CD8-positive, alpha-beta memory T cell (primary cell): ENCODE measurements around the gene HORMAD1. TPM values are rescaled to one million over a fixed set of nuclear protein-coding genes. Genes with fewer than 3 reads are reported as not detected.
A peak's percentile ranks its signal among the peaks of the same experiment; 100 is the strongest.
"Not testable (repeated sequence)": the region's sequence is repeated elsewhere in the genome, so short reads cannot be mapped to it uniquely, and the experiment has no call there.

Source experiments
- CTCF ChIA-PET: fragments of 350-600 bp; sonication (Branson Sonifier 250); formaldehyde crosslinking; loops from one replicate; lab custom pipeline; 2021; ENCODE audit warnings: antibody characterized with exemption; lab: Charles Lee
- POLR2A ChIA-PET: fragments of 350-600 bp; sonication (Branson Sonifier 250); formaldehyde crosslinking; loops from one replicate; lab custom pipeline; 2021; ENCODE audit warnings: antibody characterized with exemption; lab: Charles Lee
- DNase-seq, 5 donors: peaks; one replicate each; pipeline versions ENCODE4 v3.0.0 to v3.0.0-alpha.2; 2020 to 2022; ENCODE audit warnings: mixed read lengths in 1 of 5
- H3K27ac ChIP-seq: one replicate; pipeline ENCODE4 v1.7.0; 2013; ENCODE audit warnings: low read depth, mild to moderate bottlenecking, low read length, moderate library complexity
- H3K27me3 ChIP-seq: 2 replicates; pipeline ENCODE4 v1.7.0; 2013; ENCODE audit warnings: low read length, mild to moderate bottlenecking; ENCODE audit not compliant: insufficient read depth, poor library complexity, severe bottlenecking
- H3K36me3 ChIP-seq: 2 replicates; pipeline ENCODE4 v1.7.0; 2013; ENCODE audit warnings: mild to moderate bottlenecking, low read length, moderate library complexity; ENCODE audit not compliant: insufficient read depth
- H3K4me1 ChIP-seq: 2 replicates; pipeline ENCODE4 v1.7.0; 2013; ENCODE audit warnings: mild to moderate bottlenecking, low read length, moderate library complexity; ENCODE audit not compliant: insufficient read depth
- H3K4me3 ChIP-seq: 2 replicates; pipeline ENCODE4 v1.7.0; 2013; ENCODE audit warnings: mild to moderate bottlenecking, low read length
- H3K9me3 ChIP-seq: 2 replicates; pipeline ENCODE4 v1.7.0; 2013; ENCODE audit warnings: mild to moderate bottlenecking, low read length
- H3K27ac Mint-ChIP-seq, 8 donors: one replicate each; pipeline ENCODE4 v1.8.0; 2020 to 2021; ENCODE audit warnings: mixed read lengths in 8 of 8, mild to moderate bottlenecking in 6 of 8, inconsistent platforms in 3 of 8, moderate library complexity in 3 of 8
- H3K27me3 Mint-ChIP-seq, 2 donors: one replicate each; pipeline ENCODE4 v1.8.0; 2020 to 2021; ENCODE audit warnings: mixed read lengths in 2 of 2, mild to moderate bottlenecking in 1 of 2, moderate library complexity in 1 of 2
- H3K36me3 Mint-ChIP-seq, 3 donors: one replicate each; pipeline ENCODE4 v1.8.0; 2020 to 2021; ENCODE audit warnings: mixed read lengths in 3 of 3, inconsistent platforms in 1 of 3, mild to moderate bottlenecking in 1 of 3
- H3K4me1 Mint-ChIP-seq, 3 donors: one replicate each; pipeline ENCODE4 v1.8.0; 2020 to 2021; ENCODE audit warnings: mixed read lengths in 3 of 3, inconsistent platforms in 1 of 3, mild to moderate bottlenecking in 1 of 3
- H3K4me3 Mint-ChIP-seq, 7 donors: one replicate each; pipeline ENCODE4 v1.8.0; 2020 to 2021; ENCODE audit warnings: mixed read lengths in 7 of 7, mild to moderate bottlenecking in 6 of 7, moderate library complexity in 4 of 7, inconsistent platforms in 2 of 7
- H3K9me3 Mint-ChIP-seq, 5 donors: one replicate each; pipeline ENCODE4 v1.8.0; 2020 to 2022; ENCODE audit warnings: mixed read lengths in 5 of 5, mild to moderate bottlenecking in 3 of 5, moderate library complexity in 2 of 5, inconsistent platforms in 1 of 5
- polyA plus RNA-seq: library from polyadenylated mRNA; unstranded; fragments of 300-500 nt; fragmentation: Illumina TruSeq; gene quantifications from one replicate; pipeline ENCODE4 v1.2.3, GENCODE V29; 2021
- total RNA-seq, 2 experiments: library from RNA; stranded (reverse); gene quantifications; one replicate each; pipeline ENCODE4 v1.2.3, GENCODE V29; 2021

HORMAD1 gene
- total and polyA plus RNA-seq, 3 experiments from 2014 or later, result not detected

- H3K4me1 ChIP-seq, result no peaks in the 10 kb centered on the region
- H3K27ac Mint-ChIP-seq, result peak overlapping the region in 1 of 8 donors; percentile 32
- DNase-seq, result no peak
- no peaks in the 10 kb centered on the region for H3K4me1 Mint-ChIP-seq
- ChIA-PET CTCF (no interaction called here), POLR2A (no interaction called here)
- no peaks in the 10 kb centered on the region for H3K36me3 ChIP-seq
- no peaks in the 10 kb centered on the region for H3K36me3 Mint-ChIP-seq
- no peaks in the 10 kb centered on the region for H3K9me3 Mint-ChIP-seq
- H3K4me3 ChIP-seq, result no peak overlapping the region
- no peak overlapping the region for H3K27ac ChIP-seq
- no peaks in the 10 kb centered on the region for H3K27me3 ChIP-seq
- H3K27me3 Mint-ChIP-seq, result no peaks in the 10 kb centered on the region
- peak overlapping the region in 1 of 7 donors; percentile 0 for H3K4me3 Mint-ChIP-seq
- no peaks in the 10 kb centered on the region for H3K9me3 ChIP-seq
Measured at GRCh38 chr1:150724336-150724735, 3.6 kb upstream of the HORMAD1 start.

- Histone ChIP-seq H3K4me3 (no peak overlapping the region), H3K27ac (no peak overlapping the region), H3K27me3 (no peaks in the 10 kb centered on the region), H3K9me3 (no peaks in the 10 kb centered on the region), H3K36me3 (no peaks in the 10 kb centered on the region), H3K4me1 (no peaks in the 10 kb centered on the region)
- H3K9me3 Mint-ChIP-seq, result no peaks in the 10 kb centered on the region
- H3K27ac Mint-ChIP-seq, result no peak overlapping the region
- H3K36me3 Mint-ChIP-seq, result no peaks in the 10 kb centered on the region
- no peak for DNase-seq
- CTCF ChIA-PET, result no interaction called here
- H3K4me3 Mint-ChIP-seq, result no peak overlapping the region
- peaks cover 0 to 6% (median 0%) of the 10 kb centered on the region in 3 donors for H3K4me1 Mint-ChIP-seq
- POLR2A ChIA-PET, result no interaction called here
- no peaks in the 10 kb centered on the region for H3K27me3 Mint-ChIP-seq
Measured at GRCh38 chr1:150720098-150720497, 597 bp downstream of the HORMAD1 start.

GRCh38 chr1:150718225-150718891 is 2.3 kb downstream of the HORMAD1 start:
- H3K9me3 ChIP-seq, result no peaks in the 10 kb centered on the region
- Mint-ChIP-seq H3K9me3 (no peaks in the 10 kb centered on the region), H3K27me3 (no peaks in the 10 kb centered on the region), H3K27ac (peak overlapping the region in 2 of 8 donors; percentile 10 to 18), H3K4me3 (peak overlapping the region in 2 of 7 donors; percentile 41 to 42), H3K4me1 (peaks cover 0 to 6% (median 0%) of the 10 kb centered on the region in 3 donors), H3K36me3 (no peaks in the 10 kb centered on the region)
- ChIA-PET CTCF (no interaction called here), POLR2A (no interaction called here)
- no peaks in the 10 kb centered on the region for H3K4me1 ChIP-seq
- no peak overlapping the region for H3K27ac ChIP-seq
- no peaks in the 10 kb centered on the region for H3K36me3 ChIP-seq
- no peak overlapping the region for H3K4me3 ChIP-seq
- no peak for DNase-seq
- no peaks in the 10 kb centered on the region for H3K27me3 ChIP-seq

GRCh38 chr1:150709031-150709430 is 11.7 kb downstream of the HORMAD1 start:
- POLR2A ChIA-PET, DNase-seq, H3K9me3 Mint-ChIP-seq, H3K27me3 ChIP-seq, H3K9me3 ChIP-seq, H3K4me3 Mint-ChIP-seq, H3K27ac ChIP-seq, H3K27ac Mint-ChIP-seq, H3K4me3 ChIP-seq, H3K27me3 Mint-ChIP-seq, H3K4me1 ChIP-seq, H3K36me3 ChIP-seq, H3K4me1 Mint-ChIP-seq, CTCF ChIA-PET, H3K36me3 Mint-ChIP-seq: not testable (repeated sequence)

GRCh38 chr1:150708595-150708994 is 12.1 kb downstream of the HORMAD1 start:
- Mint-ChIP-seq H3K4me3 (no peak overlapping the region), H3K27me3 (no peaks in the 10 kb centered on the region), H3K9me3 (no peaks in the 10 kb centered on the region), H3K36me3 (no peaks in the 10 kb centered on the region), H3K4me1 (no peaks in the 10 kb centered on the region), H3K27ac (no peak overlapping the region)
- ChIA-PET POLR2A (no interaction called here), CTCF (no interaction called here)
- Histone ChIP-seq H3K27me3 (no peaks in the 10 kb centered on the region), H3K4me3 (no peak overlapping the region), H3K27ac (no peak overlapping the region), H3K9me3 (no peaks in the 10 kb centered on the region), H3K4me1 (no peaks in the 10 kb centered on the region), H3K36me3 (no peaks in the 10 kb centered on the region)
- no peak for DNase-seq

GRCh38 chr1:150706091-150706490 is 14.6 kb downstream of the HORMAD1 start:
- POLR2A ChIA-PET, result no interaction called here
- no peaks in the 10 kb centered on the region for H3K27me3 ChIP-seq
- H3K4me3 ChIP-seq, result no peak overlapping the region
- DNase-seq, result no peak
- Mint-ChIP-seq H3K9me3 (no peaks in the 10 kb centered on the region), H3K4me1 (no peaks in the 10 kb centered on the region), H3K27me3 (no peaks in the 10 kb centered on the region), H3K4me3 (no peak overlapping the region), H3K36me3 (peaks cover 0 to 2% (median 0%) of the 10 kb centered on the region in 3 donors), H3K27ac (no peak overlapping the region)
- no peaks in the 10 kb centered on the region for H3K9me3 ChIP-seq
- H3K4me1 ChIP-seq, result no peaks in the 10 kb centered on the region
- no peak overlapping the region for H3K27ac ChIP-seq
- CTCF ChIA-PET, result no interaction called here
- no peaks in the 10 kb centered on the region for H3K36me3 ChIP-seq

- H3K27me3 ChIP-seq, result no peaks in the 10 kb centered on the region
- ChIA-PET POLR2A (no interaction called here), CTCF (no interaction called here)
- no peaks in the 10 kb centered on the region for H3K36me3 ChIP-seq
- Mint-ChIP-seq H3K9me3 (no peaks in the 10 kb centered on the region), H3K36me3 (peaks cover 0 to 2% (median 0%) of the 10 kb centered on the region in 3 donors), H3K27ac (no peak overlapping the region), H3K27me3 (no peaks in the 10 kb centered on the region), H3K4me1 (peaks cover 0 to 3% (median 0%) of the 10 kb centered on the region in 3 donors), H3K4me3 (no peak overlapping the region)
- peaks cover 1% of the 10 kb centered on the region for H3K4me1 ChIP-seq
- no peak overlapping the region for H3K27ac ChIP-seq
- H3K4me3 ChIP-seq, result no peak overlapping the region
- H3K9me3 ChIP-seq, result no peaks in the 10 kb centered on the region
- no peak for DNase-seq
Measured at GRCh38 chr1:150703427-150703826, 17.3 kb downstream of the HORMAD1 start.

GRCh38 chr1:150696995-150697927 is 23.4 kb downstream of the HORMAD1 start, which contains the start of gene GOLPH3L:
Gene GOLPH3L (minus strand): TSS chr1:150697154. CDS start chr1:150694838, 2,316 bp downstream.
- Mint-ChIP-seq H3K4me1 (peaks cover 32 to 45% (median 43%) of the 10 kb centered on the region in 3 donors), H3K36me3 (peaks cover 0 to 30% (median 13%) of the 10 kb centered on the region in 3 donors), H3K27me3 (no peaks in the 10 kb centered on the region), H3K4me3 (peak within 1 kb of the TSS; percentile 94 to 100 (median 98)), H3K9me3 (no peaks in the 10 kb centered on the region), H3K27ac (peak within 1 kb of the TSS; percentile 84 to 99 (median 96))
- ChIA-PET POLR2A (interaction anchor here (0.6 to 2.0 kb wide), 8 partner anchors 65 to 333 kb away, joined by 3 to 12 read pairs (median 4); partner anchors contain the start of genes ARNT, CTSS, ENSA and MCL1), CTCF (interaction anchor here (1.0 to 1.8 kb wide), 3 partner anchors 68 to 137 kb away, joined by 3 to 9 read pairs (median 4); partner anchors contain the start of gene ENSA)
- DNase-seq, result peak; percentile 77 to 94 (median 91)
- Histone ChIP-seq H3K27ac (peak within 1 kb of the TSS; percentile 85), H3K9me3 (no peaks in the 10 kb centered on the region), H3K27me3 (no peaks in the 10 kb centered on the region), H3K36me3 (no peaks in the 10 kb centered on the region), H3K4me3 (peak within 1 kb of the TSS; percentile 83), H3K4me1 (peaks cover 10% of the 10 kb centered on the region)
